Adipose tissue (tissue), 3 donors: ENCODE measurements around the gene CLSTN3. TPM values are rescaled to one million over a fixed set of nuclear protein-coding genes. Genes with fewer than 3 reads are reported as not detected.

Experiments
- H3K27ac ChIP-seq: one replicate; pipeline ENCODE4 v1.5.1; 2013; ENCODE audit warnings: low read depth, low read length
- WGBS, 3 donors: extraction: QIAGEN DNeasy Blood & Tissue Kit; methylation state at CpG; one replicate each; pipeline ENCODE4 v1.1.7; 2013; 5-methylcytosine and 5-hydroxymethylcytosine counted together
- polyA plus RNA-seq, 3 donors: library from polyadenylated mRNA; stranded (reverse); fragments of 200-250 nt; gene quantifications; one replicate each; pipeline ENCODE4 v1.2.3, GENCODE V29; 2013
- donor health status: healthy with polysubstance abuse.
- donor health status: Bipolar disorder and iron deficiency.
- donor health status: healthy.

Gene CLSTN3
- polyA plus RNA-seq, 3 donors = 27.6 to 73.6 (median 68.0) TPM

- 80 to 90% (median 80%) methylated on average over 5 of the region's 5 CpGs for WGBS, 3 donors
- no peak overlapping the region for H3K27ac ChIP-seq
Measured at GRCh38 chr12:7121324-7121723, 8.8 kb upstream of the CLSTN3 start.

- H3K27ac ChIP-seq = no peak overlapping the region
- 52 to 73% (median 55%) methylated on average over 7 of the region's 7 CpGs for WGBS, 3 donors
Measured at GRCh38 chr12:7122811-7123769, 7.1 kb upstream of the CLSTN3 start.

- 50 to 67% (median 55%) methylated on average over 11 of the region's 11 CpGs for WGBS, 3 donors
- no peak overlapping the region for H3K27ac ChIP-seq
Measured at GRCh38 chr12:7123806-7124522, 6.2 kb upstream of the CLSTN3 start.

GRCh38 chr12:7125632-7126227, 4.4 kb upstream of the CLSTN3 start:
- 73 to 100% (median 89%) methylated on average over 4 of the region's 4 CpGs for WGBS, 3 donors
- H3K27ac ChIP-seq = no peak overlapping the region

- 79 to 83% (median 81%) methylated on average over 16 to 17 of the region's 17 CpGs for WGBS, 3 donors
- H3K27ac ChIP-seq = no peak overlapping the region
Measured at GRCh38 chr12:7127916-7128626, 2.1 kb upstream of the CLSTN3 start.

GRCh38 chr12:7128681-7129286, 1.4 kb upstream of the CLSTN3 start, which contains the start of gene RBP5:
Gene RBP5, minus strand, starts transcription at chr12:7128889. Its CDS starts 114 bp downstream, at chr12:7128775.
- H3K27ac ChIP-seq = no peak within 1 kb of the TSS
- WGBS, 3 donors = 61 to 65% (median 62%) methylated on average over 7 of the region's 7 CpGs

GRCh38 chr12:7129287-7129871, 792 bp upstream of the CLSTN3 start:
- no peak overlapping the region for H3K27ac ChIP-seq
- 3 to 7% (median 5%) methylated on average over 19 of the region's 19 CpGs for WGBS, 3 donors

- H3K27ac ChIP-seq = no peak overlapping the region
- WGBS, 3 donors = 2% methylated on average over 32 of the region's 32 CpGs
Measured at GRCh38 chr12:7130701-7131501, 730 bp downstream of the CLSTN3 start.

GRCh38 chr12:7131502-7131866, 1.3 kb downstream of the CLSTN3 start:
- WGBS, 3 donors = 24 to 51% (median 33%) methylated on average over 7 of the region's 7 CpGs
- no peak overlapping the region for H3K27ac ChIP-seq

- WGBS, 3 donors = 82 to 90% (median 84%) methylated on average over 12 of the region's 12 CpGs
- H3K27ac ChIP-seq = no peak overlapping the region
Measured at GRCh38 chr12:7134396-7135166, 4.4 kb downstream of the CLSTN3 start.

- 88 to 96% (median 94%) methylated on average over 7 of the region's 7 CpGs for WGBS, 3 donors
- no peak overlapping the region for H3K27ac ChIP-seq
Measured at GRCh38 chr12:7136071-7136470, 5.9 kb downstream of the CLSTN3 start.

GRCh38 chr12:7136676-7137075, 6.5 kb downstream of the CLSTN3 start:
- 90 to 94% (median 90%) methylated on average over 3 of the region's 3 CpGs for WGBS, 3 donors
- H3K27ac ChIP-seq = no peak overlapping the region

- no peak overlapping the region for H3K27ac ChIP-seq
- WGBS, 3 donors = 66 to 78% (median 67%) methylated on average over 4 of the region's 4 CpGs
Measured at GRCh38 chr12:7137908-7138307, 7.7 kb downstream of the CLSTN3 start.

GRCh38 chr12:7139200-7139599, 9.0 kb downstream of the CLSTN3 start:
- no peak overlapping the region for H3K27ac ChIP-seq
- WGBS, 3 donors = 75 to 95% (median 95%) methylated on average over 2 of the region's 2 CpGs

- 84 to 87% (median 86%) methylated on average over 7 of the region's 7 CpGs for WGBS, 3 donors
- no peak overlapping the region for H3K27ac ChIP-seq
Measured at GRCh38 chr12:7141351-7142005, 11.3 kb downstream of the CLSTN3 start.
